ENCODE measurements around the gene CEP68.
A peak's percentile ranks its signal among the peaks of the same experiment; 100 is the strongest.

CEP68 gene

DNA sequence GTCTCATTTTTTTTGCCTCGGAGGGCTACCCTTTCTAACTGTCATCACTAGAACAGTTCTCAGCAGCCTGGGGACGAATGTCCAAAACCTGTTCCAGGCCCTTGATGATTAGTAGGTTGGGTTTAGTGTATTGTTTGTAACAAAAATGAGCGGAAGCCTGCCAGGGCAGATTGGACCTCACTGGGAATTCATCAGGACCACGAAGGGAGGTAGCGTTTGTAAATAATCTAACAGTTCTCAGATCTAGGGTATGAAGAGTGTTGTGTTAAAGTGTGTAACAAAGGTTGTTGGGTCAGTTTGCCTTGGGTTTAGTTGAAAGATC, 799 bp downstream of the CEP68 start:
- no peak for DNase-seq (ENCODE audit: low read depth in 2 of 2)

DNA sequence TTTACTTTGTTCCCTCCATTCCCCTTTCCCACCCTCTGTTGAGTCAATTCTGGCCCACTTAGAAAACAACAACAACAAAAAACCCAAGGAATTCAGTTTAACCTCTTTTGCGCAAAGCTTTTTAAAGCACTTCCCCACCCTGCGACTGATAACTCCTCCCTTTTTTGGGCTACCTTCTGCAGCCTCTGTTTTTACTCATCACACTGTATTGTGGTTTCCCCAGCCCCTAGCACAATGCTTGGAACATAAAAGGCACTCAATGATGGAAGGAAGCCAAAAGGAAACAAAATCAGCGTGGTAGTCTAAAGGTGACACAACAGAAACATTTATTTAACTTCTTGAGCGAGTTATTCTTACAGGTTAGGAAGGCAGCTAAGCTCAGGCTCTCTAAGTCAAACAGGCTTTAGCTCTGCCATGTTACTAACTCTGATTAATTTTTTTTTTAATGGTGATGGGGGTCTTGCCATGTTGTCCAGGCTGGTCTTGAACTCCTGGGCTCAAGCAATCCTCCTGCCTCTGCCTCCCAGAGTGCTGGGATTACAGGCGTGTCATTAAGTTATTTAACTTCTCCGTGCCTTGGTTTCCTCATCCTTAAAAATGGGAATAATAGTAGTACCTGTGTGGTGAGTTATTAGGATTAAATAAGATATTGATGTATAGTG, 1.3 kb downstream of the CEP68 start:
- DNase-seq (ENCODE audit: low read depth in 2 of 2) = peak in 1 of 2 donors; percentile 32

DNA sequence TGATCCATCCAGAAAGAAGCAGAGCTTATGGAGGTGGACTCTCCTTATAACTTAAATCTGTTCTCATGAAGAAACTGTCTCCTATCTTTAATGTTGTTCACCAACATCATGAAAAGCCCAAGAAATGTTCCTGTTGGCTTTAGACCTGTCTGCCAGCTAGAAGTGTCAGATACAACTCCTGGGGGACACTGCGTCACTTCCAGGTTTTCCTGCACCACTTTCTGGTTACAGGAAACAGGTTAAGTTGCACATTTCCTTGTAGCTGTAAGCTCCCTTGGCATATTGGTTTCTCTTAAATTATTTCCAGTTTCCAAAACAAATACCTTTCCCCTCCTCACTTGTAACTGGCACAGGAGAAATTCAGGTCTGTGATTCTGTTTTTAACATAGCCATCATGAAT, 2.9 kb downstream of the CEP68 start:
- no peak for DNase-seq (ENCODE audit: low read depth in 2 of 2)

DNA sequence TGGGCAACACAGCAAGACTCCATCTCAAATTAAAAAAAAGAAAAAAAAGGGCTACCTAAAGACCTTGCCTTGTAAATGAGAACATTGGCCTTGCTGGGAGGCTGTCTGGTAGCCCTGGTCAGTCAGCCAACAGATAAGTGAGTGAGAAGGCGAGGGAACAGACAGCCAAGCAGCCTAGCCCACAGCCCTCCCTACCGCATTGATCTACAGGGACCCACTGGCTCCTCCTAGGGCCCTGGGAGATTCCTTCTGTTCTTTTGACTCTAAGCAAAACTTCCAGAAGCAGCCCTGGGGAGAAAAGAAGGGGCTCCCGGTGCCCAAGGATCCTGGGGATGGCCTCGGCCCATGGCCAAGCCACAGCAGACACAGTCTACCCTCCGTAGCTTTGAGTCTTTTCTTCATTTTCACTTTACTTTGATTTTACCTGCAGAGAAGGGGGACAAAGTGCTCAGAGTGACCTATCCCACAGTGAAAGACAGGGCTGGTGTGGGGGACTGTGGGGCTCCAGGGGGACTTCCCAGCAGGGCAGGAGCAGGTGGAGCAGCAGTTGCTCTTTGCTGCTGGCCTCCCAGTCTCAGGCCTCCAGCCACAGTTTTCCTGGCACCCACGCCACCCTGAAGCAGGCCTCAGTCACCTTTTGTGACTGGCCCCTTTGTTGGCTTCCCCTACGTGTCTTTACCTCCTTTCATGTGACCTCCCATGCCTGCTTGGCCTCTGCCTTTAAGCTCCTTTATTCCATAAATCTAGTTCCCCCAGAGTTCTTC, 5.1 kb downstream of the CEP68 start:
- no peak for DNase-seq (ENCODE audit: low read depth in 2 of 2)

DNA sequence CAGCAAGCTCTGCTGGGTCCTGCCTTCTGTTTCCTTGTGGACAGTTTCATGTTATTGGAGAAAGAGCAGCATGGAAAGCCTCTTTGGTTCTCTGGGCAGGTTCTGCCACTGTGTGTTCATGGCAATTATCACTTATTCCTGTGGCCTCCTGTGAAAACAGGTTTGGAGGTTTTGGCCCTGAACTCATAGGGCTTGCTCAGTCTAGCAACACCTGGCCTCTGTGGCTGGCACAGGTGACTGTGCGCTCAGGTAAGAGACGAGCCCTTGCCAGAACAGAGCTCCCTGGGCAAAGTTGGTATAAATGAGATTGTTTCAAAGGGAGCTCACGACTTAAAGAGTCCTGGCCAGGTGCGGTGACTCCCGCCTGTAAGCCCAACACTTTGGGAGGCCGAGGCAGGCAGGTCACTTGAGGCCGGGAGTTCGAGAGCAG, 5.7 kb downstream of the CEP68 start:
- no peak for DNase-seq (ENCODE audit: low read depth in 2 of 2)

DNA sequence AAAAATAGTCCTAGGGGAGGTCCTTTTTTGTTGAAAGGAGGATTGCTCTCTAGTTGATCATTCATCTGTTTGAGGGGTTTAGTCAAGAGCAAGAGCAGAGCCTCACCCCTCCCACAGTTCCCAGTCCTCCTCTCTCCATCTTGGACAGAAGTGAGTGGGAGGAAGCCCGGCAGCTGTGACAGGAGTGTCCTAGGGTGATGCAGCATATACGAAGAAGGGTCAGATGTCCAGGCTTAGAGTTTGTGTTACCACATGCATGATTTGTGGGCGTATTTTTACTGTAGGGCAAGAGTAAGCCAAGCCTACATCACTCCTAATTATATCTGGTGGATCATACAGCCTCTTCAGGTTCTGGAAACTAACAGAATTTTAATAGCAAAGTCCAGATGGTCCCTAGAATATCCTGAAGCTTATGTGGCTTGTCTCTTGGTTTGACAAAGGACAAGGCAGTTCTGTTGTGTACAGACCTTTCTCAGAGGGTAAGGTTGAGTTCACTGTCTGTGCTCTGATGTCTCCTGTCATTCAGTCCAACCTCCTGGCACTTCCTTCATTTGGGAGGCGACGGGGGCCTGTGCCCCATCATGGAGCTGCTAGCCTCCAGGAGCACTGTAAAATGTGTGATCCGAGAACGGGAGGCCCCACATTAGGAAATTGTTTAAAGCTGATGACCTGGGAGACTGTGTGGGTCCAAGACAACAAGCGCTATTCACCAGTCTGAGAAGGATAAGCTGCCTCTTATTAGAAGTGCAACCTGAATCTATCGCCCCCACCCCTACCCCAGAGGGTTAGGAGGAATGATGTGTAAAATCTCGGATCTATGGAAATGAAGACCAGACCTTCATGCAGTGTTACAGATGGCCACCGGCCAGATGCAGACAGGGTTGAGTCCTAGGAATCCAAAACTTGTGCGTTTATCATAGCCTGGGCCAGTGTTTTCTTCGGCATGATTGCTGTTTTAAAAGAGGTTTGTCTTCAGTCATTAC, 6.9 kb downstream of the CEP68 start:
- DNase-seq (ENCODE audit: low read depth in 2 of 2) = no peak

DNA sequence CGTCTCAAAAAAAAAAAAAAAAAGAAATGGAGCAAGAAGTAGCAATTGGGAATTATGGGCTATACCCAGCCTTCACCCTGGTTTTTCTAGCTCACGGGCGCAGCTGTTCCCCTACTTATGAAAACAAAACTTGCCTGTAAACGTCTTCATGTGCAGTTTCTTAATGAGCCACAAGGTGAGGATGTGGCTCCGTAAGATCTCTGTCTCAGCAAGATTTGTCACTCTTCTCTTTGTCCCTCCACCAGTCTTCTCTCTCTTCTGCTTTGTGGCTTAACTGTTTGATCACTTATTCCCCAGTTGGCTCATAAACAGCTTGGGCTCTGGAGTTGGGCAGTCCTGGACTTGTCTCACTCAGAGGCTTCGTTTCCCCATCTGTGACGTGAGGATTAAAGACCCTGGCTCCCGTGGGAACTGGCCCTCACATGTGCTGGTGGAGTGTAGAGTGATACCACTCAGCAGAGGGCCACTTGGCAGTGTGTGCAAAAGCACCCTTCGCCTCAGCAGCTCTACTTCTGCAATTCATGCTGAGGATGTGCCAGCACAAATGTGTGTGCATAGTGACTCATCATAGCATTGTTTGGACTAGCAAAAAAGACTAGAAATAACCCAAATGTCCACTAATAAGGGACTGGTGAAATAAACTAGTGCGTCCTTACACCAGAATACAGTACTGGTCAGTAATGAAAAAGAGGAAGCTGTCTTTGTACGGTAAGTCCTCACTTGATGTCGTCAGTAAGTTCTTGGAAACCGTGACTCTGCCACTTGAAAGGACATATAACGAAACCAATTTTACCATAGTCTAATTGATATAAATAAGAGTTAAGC, 8.7 kb downstream of the CEP68 start:
- DNase-seq (ENCODE audit: low read depth in 2 of 2) = no peak

DNA sequence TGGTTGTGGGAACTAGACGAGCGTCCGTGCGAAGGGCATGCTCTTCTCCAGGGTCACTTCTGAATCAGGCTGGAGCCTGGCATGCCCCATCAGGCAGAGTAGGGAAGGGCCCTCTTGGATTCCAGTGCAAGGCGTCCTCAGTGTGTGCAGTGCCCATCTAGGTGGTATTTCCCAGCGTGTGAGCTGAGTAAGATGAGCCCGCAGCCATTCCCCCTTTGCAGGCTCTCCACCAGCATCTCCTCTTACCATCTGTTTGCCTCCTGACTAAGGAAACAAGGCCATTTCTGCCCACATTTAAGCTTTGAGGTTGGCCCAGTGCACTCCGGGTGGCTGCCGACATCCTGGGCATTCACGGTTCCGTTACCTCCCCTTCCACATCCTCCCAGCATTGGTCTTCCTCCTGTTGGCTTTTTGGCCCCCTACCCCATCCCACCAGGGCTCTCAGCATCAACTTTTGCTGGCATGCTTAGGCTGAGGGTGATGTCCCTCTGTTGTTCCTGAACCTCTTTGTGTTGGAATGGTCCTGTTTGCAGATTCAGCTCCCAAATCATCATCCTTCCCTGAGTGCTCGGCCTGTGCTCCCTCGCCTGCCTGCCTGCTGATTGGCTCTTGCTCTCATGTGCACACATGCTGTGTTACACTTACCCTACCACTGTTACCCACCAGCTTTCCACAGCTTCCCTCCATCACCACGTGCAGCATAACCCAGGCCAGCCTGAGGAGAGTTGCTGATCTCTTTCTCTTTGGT, 11.8 kb downstream of the CEP68 start:
- no peak for DNase-seq (ENCODE audit: low read depth in 2 of 2)

DNA sequence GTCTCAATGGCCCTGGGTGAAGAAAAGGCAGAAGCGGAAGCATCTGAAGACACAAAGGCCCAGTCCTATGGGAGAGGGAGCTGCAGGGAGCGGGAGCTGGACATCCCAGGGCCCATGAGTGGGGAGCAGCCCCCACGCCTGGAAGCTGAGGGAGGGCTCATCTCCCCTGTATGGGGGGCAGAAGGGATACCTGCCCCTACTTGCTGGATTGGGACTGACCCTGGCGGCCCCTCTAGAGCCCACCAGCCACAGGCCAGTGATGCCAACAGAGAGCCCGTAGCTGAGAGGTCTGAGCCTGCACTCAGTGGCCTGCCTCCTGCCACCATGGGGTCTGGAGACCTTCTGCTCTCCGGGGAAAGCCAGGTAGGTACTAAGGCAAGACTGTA, 13.2 kb downstream of the CEP68 start:
- no peak for DNase-seq (ENCODE audit: low read depth in 2 of 2)

DNA sequence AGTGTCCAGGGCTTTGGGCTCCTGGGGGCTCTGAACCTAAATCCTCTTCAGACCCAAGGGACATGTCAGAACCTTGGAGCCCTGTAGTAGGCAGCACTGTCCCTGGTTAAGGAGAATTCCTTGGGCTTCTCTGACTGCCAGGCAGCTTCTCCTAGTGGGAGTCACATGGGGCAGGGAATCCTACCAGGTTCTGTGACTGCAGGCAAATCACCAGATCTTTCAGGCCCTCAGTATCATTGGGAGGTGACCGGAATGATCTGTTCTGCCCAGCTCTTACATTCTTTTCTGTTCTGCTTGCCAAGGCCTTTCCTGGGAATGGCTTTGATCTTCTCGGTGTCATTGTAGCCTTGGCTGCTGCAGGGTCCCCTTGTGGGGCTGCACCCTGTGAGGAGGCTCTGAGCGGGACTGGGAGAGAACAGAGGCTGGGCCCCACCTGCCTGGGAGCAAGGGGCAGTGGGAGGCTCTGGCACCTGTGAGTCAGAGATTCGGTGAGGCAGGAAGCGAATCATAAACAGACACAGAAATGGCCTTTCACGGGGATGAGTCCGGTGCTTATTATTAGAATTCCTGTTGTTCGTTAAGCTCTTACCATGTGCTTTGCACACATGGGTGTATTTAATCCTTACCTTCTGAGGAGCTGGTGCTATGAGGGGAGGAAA, 14.1 kb downstream of the CEP68 start:
- DNase-seq (ENCODE audit: low read depth in 2 of 2) = no peak

DNA sequence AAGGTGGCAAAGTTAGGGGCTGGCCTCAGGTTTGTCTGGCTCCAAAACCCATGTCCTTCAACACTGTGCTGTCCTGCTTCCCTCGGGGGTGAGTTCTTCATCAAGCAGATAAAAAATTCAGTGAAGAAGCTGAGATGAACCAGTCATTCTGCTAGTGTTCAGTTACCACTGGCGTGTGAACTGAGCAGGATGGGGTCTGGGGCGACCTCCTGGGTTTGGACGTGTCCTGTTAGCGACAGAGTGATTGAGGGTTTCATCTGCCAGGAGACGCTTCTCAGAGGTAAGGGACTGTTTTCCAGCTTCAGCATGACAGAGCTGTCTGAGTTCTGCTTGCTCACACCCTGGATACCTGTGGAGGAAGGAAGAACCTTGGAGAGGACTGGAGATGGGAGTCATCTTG, 14.6 kb downstream of the CEP68 start:
- no peak for DNase-seq (ENCODE audit: low read depth in 2 of 2)

DNA sequence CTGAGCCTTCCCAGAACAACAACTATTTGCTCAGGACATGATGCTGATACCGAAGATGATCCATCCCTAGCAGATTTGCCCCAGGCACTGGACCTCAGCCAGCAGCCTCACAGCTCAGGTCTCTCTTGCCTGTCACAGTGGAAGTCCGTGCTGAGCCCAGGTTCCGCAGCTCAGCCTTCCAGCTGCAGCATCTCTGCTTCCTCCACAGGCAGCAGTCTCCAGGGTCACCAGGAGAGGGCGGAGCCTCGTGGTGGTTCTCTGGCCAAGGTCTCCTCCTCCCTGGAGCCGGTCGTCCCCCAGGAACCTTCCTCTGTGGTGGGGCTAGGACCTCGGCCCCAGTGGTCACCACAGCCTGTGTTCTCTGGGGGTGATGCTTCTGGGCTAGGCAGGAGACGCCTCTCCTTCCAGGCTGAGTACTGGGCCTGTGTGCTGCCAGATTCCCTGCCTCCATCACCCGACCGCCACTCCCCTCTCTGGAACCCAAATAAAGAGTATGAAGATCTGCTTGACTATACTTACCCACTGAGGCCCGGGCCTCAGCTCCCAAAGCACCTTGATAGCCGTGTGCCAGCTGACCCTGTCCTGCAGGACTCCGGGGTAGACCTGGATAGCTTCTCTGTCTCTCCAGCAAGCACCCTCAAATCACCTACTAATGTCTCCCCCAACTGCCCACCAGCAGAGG, 15.4 kb downstream of the CEP68 start:
- DNase-seq (ENCODE audit: low read depth in 2 of 2) = no peak

DNA sequence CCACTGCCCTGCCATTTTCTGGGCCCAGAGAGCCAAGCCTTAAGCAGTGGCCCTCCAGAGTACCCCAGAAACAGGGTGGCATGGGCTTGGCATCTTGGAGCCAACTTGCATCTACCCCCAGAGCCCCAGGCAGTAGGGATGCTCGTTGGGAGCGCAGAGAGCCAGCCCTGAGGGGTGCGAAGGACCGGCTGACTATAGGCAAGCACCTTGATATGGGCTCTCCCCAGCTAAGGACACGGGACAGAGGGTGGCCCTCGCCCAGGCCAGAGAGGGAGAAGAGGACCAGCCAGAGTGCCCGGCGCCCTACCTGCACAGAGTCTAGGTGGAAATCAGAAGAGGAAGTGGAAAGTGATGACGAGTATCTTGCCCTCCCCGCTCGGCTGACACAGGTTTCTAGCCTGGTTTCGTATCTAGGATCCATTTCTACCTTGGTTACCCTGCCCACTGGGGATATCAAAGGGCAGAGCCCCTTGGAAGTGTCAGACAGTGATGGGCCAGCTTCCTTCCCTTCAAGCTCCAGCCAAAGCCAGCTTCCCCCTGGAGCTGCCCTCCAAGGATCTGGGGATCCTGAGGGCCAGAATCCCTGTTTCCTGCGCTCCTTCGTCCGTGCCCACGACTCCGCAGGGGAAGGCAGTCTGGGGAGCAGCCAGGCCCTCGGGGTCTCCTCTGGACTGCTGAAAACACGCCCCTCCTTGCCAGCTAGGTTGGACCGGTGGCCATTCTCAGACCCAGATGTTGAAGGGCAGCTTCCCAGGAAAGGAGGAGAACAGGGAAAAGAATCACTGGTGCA, 16.2 kb downstream of the CEP68 start:
- no peak for DNase-seq (ENCODE audit: low read depth in 2 of 2)

DNA sequence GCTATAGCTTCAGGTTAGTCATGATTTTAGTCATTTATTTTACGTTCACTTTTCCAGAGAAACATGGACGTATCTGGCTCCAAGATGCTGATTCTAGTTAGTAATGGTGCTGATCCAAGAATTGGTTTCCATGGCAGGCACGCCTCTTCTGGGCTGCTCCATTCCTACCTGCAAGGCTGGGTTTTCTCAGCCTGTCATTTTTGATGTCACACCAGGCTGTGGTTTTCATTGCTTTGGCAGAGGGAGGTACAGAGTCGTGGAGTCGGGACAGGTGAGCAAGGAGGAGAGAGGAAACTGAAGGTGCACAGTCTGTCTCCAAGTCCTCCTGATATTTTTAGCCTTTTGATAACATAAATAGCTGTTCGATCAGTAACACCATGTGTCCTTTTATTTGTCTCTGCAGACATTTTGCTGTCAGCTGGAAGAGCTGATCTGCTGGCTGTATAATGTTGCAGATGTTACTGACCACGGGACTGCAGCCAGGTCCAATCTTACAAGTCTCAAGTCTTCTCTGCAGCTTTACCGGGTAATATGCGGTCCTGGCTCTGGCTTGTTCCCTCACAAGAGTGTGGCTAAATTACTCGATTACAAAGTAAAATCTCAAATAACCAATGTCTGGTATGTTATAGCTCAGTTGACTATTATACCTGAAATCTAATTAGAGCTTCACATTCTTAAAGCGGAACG, 17.8 kb downstream of the CEP68 start:
- no peak for DNase-seq (ENCODE audit: low read depth in 2 of 2)

DNA sequence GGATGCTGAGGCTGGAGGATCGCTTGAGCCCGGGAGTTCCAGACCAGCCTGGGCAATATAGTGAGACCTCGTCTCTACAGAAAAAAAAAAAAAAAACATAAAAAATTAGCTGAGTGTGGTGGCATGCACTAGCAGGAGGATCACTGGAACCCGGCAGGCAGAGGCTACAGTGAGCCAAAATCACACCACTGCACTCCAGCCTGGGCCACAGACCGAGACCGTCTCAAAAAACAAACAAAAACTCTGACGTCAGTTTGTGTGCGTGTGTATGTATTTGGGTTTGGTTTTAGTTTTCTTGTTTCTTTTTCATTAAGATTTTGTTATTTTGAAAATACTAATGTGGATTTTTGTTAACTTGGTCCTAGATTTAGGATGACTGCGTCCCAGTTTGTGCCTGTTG, 19.0 kb downstream of the CEP68 start:
- no peak for DNase-seq (ENCODE audit: low read depth in 2 of 2)

DNA sequence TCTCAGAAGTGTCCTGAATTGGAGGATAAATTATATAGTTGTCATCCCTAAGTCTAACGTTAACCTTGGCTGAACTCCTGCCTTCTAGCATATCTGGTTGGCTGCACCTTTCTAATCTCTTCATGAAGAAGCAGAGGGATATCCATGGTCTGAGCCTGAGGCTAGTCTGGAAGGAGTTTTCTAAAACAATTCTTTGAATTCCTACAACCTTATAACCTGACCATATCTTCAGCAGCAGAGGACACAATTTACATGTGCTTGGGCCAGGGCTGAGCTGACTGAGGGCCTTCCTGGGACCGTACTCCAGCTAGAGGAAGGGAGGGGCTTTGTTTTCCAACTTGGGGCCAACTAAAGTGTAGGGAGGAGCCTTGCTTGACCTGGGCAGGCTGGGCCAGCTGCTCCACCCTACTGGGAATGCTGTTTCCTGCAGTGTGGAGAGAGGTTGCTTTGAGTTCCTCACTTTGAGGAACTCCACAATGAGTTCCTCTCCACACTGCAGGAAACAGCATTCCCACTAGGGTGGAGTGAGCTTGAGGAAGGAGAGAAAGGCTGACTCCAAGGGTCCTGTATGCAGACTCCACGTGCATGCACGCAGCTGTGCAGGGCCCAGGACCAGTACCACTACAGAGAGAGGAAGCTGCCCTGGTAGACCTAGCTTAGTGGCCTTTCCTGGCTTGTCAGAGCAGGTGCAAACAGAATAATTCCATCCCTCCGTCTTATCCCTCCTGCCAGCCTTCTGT, 19.6 kb downstream of the CEP68 start:
- DNase-seq (ENCODE audit: low read depth in 2 of 2) = no peak

DNA sequence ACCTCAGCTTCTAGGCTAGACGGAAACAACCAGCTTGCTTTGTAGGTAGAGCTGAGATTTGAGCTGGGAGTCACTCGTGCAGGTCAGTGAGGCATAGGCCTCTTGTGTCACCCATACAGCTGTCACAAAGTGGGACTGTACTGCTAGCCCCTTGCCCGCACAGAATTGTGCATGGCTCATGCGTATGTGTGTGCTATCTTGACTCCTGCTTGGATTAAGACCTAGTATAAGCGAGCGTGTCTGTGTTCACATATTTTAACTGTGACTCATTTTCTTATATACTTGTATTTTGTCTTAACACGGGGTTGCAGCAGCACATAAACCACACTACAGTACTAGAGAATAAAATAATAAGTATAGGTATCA, 20.1 kb downstream of the CEP68 start:
- no peak for DNase-seq (ENCODE audit: low read depth in 2 of 2)

DNA sequence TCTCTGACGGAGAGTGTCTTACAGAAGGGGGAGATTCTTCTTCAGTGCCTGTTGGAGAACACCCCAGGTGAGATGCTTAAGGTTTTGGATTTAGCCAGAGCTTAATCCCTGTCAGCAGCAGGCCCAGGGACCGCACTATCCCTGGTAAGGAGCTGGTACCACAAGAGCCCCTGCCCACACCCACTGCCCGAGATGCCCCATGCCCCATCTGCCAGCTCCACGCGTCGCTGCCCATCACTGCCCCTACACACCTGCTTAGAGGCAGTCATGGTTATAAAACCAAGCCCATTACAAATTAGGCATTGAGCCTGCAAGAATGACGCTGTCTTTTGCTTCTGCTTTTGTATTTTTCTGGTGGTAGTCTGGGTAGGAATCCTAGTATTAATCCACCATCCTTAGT, 21.7 kb downstream of the CEP68 start:
- DNase-seq (ENCODE audit: low read depth in 2 of 2) = no peak
